Measurements from ENCODE around the gene NAV2.

The NAV2 gene

GRCh38 chr11:19689281-19690000 lies 23.2 kb upstream of the NAV2 start:
- no peak for DNase-seq (ENCODE audit: low read depth)
- TF ChIP-seq, protein P1, sequence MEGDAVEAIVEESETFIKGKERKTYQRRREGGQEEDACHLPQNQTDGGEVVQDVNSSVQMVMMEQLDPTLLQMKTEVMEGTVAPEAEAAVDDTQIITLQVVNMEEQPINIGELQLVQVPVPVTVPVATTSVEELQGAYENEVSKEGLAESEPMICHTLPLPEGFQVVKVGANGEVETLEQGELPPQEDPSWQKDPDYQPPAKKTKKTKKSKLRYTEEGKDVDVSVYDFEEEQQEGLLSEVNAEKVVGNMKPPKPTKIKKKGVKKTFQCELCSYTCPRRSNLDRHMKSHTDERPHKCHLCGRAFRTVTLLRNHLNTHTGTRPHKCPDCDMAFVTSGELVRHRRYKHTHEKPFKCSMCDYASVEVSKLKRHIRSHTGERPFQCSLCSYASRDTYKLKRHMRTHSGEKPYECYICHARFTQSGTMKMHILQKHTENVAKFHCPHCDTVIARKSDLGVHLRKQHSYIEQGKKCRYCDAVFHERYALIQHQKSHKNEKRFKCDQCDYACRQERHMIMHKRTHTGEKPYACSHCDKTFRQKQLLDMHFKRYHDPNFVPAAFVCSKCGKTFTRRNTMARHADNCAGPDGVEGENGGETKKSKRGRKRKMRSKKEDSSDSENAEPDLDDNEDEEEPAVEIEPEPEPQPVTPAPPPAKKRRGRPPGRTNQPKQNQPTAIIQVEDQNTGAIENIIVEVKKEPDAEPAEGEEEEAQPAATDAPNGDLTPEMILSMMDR (conservative IDR thresholded peaks at IDR 0.05; ENCODE audit: low read depth, low read length): no peak
- H3K4me3 ChIP-seq (ENCODE audit: low read depth, low read length): no peak overlapping the region

DNA sequence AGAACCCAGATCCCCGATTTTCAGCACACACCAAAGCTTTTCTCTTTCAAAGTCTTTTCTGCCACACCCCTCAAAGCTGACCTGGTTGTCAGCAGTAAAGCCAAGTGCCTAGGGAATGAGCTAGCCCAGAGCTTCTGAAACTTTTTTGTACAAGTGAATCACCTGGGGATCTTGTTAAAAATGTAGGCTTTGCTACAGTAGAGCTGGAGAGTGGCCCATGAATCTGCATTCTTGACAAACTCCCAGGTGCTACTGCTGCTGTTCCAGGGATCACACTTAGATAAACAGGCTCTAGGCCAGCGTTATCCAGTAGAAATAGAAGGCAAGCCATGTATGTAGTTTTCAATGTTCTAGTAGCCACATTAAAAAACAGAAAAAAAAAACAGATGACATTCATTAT lies 21.8 kb upstream of the NAV2 start:
- TF ChIP-seq, protein P1 (conservative IDR thresholded peaks at IDR 0.05; ENCODE audit: low read depth, low read length): no peak
- no peak overlapping the region for H3K4me3 ChIP-seq (ENCODE audit: low read depth, low read length)
- no peak for DNase-seq (ENCODE audit: low read depth)

DNA sequence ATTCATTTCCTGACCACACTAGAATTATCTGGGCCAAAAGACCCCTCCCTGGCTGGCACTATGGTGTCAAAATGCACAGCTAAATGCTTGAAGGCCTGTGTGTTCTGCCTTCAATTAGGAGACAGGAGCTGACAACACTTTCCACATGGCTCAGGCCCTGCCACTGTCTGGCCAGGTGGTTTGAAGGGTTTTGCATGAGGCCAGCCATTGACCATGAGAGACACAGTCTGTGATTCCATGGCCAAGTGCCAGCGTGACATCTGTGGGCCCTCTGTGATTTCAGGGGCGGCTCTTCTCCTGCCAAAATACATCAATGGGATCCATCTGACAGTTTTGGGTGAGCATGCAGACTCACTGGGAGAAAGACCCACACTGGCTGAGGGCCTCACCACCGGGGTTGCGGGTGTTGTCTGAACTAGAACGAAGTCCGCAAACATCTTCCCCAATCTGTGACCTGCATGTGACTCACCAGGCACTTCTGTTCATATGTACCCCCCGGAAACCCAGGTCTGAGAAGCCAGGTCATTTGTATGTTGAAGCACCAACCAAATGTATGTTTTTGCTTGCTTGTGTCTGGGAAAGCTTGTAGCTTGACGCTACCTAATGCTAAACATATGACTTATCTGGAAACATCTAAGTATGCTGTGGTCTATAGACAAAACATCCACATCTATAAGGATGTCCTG lies 20.7 kb upstream of the NAV2 start:
- DNase-seq (ENCODE audit: low read depth): no peak
- H3K4me3 ChIP-seq (ENCODE audit: low read depth, low read length): no peak overlapping the region
- TF ChIP-seq, protein P1 (conservative IDR thresholded peaks at IDR 0.05; ENCODE audit: low read depth, low read length): no peak

DNA sequence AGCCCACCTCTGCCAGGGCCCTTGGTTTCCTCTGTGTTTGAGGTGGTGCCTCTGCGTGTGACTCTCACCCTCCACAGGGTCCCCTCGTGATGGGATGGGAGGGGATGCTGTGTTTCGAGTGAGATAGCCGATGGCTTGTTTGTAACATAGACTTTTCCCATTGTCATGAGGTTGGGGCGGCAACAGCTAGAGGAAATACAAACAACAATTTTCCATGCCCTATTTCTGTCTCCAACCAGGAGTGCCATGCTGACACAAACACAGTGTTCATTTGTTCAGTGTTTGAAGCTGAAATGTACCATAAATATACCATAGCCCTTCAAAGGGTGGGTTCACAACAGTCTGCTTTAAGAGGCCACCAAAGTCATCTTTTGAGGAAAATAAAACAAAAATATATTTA lies 19.5 kb upstream of the NAV2 start:
- TF ChIP-seq, protein P1 (conservative IDR thresholded peaks at IDR 0.05; ENCODE audit: low read depth, low read length): no peak
- no peak overlapping the region for H3K4me3 ChIP-seq (ENCODE audit: low read depth, low read length)
- DNase-seq (ENCODE audit: low read depth): no peak

- DNase-seq (ENCODE audit: low read depth): no peak
- TF ChIP-seq, protein P1 (conservative IDR thresholded peaks at IDR 0.05; ENCODE audit: low read depth, low read length): no peak
Measured at GRCh38 chr11:19694796-19695345, 17.8 kb upstream of the NAV2 start.

DNA sequence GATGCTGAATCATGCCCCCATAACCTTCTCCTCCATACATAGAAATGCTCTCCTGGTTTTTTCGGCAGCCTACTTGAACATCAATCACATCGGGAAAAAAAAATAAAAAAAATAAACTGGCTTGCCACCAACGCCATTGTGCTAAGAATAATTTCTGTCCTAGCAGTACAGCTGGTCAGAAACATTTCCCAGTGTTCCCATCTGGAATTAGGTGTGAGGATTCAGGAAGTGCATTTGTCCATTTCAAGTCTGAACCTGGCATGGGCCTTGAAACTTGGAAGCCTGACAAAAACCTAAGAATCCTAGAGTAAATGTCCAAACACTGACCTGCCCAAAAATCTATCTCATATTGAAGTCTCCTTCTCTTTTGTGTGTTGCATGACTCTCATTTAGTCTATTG lies 16.6 kb upstream of the NAV2 start:
- H3K4me3 ChIP-seq (ENCODE audit: low read depth, low read length): no peak overlapping the region
- TF ChIP-seq, protein P1 (conservative IDR thresholded peaks at IDR 0.05; ENCODE audit: low read depth, low read length): no peak
- no peak for DNase-seq (ENCODE audit: low read depth)

More at GRCh38 chr11:19694796-19695345, 17.8 kb upstream of the NAV2 start:
- no peak overlapping the region for H3K4me3 ChIP-seq (ENCODE audit: low read depth, low read length)
